ENCODE measurements around the gene FNIP2.

FNIP2 gene

DNA sequence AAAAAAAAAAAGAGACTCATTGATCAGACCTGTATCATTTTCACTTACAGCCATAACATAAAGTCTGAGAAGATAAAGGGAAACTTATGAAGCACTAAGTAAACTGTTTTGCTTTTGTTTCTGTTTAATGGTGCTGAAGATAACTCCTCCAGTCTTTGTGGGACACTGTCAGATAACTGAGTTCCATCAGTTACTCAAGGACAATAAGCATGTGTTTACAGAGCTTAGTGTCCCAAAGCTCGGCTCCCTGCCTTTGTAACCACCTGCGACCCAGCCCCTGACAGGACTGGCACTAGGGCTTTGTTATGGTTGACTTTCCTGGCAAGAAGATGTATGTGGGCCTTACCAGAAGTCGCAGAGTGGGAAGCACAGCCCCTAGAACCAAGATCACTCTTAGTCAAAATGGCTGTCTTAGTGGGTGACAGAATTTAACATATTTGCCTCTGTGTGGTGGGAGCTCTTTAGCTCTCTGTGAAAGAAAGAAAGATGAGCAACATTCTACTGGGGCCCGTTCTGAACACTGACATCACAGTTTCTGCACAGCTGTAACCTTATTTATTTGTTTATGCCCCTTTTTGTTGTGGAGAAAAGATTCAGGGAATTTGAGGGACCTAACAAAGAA lies 68.1 kb downstream of the FNIP2 start:
- no peak overlapping the region for H3K4me3 ChIP-seq (ENCODE audit: low read depth, low read length)
- TF ChIP-seq ZNF501 (tag by site-specific recombination; IDR thresholded peaks at IDR 0.05): no peak
- TF ChIP-seq, protein P1, sequence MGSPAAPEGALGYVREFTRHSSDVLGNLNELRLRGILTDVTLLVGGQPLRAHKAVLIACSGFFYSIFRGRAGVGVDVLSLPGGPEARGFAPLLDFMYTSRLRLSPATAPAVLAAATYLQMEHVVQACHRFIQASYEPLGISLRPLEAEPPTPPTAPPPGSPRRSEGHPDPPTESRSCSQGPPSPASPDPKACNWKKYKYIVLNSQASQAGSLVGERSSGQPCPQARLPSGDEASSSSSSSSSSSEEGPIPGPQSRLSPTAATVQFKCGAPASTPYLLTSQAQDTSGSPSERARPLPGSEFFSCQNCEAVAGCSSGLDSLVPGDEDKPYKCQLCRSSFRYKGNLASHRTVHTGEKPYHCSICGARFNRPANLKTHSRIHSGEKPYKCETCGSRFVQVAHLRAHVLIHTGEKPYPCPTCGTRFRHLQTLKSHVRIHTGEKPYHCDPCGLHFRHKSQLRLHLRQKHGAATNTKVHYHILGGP (tag by site-specific recombination; IDR thresholded peaks at IDR 0.05): no peak
- ChIA-PET CTCF (interaction anchor here (0.6 kb wide), 1 partner anchor 341 kb away, joined by 6 read pairs; no protein-coding TSS in a partner anchor), POLR2A (no interaction called here)
- H3K4me1 ChIP-seq (ENCODE audit: control insufficient read depth, insufficient read depth, low read length): peaks cover 11% of the 10 kb centered on the region
- no peak overlapping the region for H3K27ac ChIP-seq (ENCODE audit: extremely low read depth, low read depth, low read length)
- no peaks in the 10 kb centered on the region for H3K9me3 ChIP-seq (ENCODE audit: control insufficient read depth, insufficient read depth, low read depth, low read length)
- H3K36me3 ChIP-seq (ENCODE audit: control insufficient read depth in 2 of 2, insufficient read depth in 1 of 2, low read length in 2 of 2): peaks cover 0 to 23% of the 10 kb centered on the region in 2 experiments; a peak in 2 of 3 replicates

DNA sequence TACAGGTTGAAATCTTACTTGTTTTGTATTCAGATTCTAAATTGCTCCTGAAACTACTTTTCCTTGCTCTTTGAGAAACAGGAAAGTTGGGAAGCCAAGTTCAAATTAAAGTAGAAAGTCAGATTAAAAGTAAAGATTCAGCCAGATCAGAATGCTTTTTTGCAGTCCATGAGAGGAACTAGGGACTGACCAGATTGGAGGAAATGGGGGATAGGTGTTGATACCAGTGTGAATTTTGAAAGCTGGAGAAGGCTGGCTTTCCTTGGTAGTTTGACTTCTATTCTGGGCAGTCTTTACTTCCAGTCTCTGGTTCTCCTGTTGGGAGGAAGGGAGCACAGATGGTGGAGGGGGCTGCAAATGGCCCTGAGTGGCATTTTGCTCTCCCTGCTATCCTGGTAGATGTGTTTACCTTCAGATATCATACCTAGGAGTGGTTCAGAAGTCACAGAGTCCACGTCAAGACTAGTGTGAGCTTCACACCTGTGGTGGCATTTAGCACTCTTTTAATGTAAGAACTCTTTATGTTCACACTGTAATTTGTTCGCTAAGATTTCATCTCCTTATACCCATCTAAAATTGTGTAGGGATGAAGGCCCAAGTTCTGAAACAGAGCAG lies 68.8 kb downstream of the FNIP2 start:
- TF ChIP-seq, protein P2, sequence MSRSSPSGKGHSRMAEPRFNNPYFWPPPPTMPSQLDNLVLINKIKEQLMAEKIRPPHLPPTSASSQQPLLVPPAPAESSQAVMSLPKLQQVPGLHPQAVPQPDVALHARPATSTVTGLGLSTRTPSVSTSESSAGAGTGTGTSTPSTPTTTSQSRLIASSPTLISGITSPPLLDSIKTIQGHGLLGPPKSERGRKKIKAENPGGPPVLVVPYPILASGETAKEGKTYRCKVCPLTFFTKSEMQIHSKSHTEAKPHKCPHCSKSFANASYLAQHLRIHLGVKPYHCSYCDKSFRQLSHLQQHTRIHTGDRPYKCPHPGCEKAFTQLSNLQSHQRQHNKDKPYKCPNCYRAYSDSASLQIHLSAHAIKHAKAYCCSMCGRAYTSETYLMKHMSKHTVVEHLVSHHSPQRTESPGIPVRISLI (tag by site-specific recombination; IDR thresholded peaks at IDR 0.05): no peak
- TF ChIP-seq, protein P3, sequence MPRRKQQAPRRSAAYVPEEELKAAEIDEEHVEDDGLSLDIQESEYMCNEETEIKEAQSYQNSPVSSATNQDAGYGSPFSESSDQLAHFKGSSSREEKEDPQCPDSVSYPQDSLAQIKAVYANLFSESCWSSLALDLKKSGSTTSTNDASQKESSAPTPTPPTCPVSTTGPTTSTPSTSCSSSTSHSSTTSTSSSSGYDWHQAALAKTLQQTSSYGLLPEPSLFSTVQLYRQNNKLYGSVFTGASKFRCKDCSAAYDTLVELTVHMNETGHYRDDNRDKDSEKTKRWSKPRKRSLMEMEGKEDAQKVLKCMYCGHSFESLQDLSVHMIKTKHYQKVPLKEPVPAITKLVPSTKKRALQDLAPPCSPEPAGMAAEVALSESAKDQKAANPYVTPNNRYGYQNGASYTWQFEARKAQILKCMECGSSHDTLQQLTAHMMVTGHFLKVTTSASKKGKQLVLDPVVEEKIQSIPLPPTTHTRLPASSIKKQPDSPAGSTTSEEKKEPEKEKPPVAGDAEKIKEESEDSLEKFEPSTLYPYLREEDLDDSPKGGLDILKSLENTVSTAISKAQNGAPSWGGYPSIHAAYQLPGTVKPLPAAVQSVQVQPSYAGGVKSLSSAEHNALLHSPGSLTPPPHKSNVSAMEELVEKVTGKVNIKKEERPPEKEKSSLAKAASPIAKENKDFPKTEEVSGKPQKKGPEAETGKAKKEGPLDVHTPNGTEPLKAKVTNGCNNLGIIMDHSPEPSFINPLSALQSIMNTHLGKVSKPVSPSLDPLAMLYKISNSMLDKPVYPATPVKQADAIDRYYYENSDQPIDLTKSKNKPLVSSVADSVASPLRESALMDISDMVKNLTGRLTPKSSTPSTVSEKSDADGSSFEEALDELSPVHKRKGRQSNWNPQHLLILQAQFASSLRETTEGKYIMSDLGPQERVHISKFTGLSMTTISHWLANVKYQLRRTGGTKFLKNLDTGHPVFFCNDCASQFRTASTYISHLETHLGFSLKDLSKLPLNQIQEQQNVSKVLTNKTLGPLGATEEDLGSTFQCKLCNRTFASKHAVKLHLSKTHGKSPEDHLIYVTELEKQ (tag by site-specific recombination; IDR thresholded peaks at IDR 0.05; ENCODE audit: borderline replicate concordance): no peak
- TF ChIP-seq ZNF423 (tag by site-specific recombination; IDR thresholded peaks at IDR 0.05) (no peak), ZNF654 (tag by site-specific recombination; IDR thresholded peaks at IDR 0.05; ENCODE audit: low read depth) (no peak), ZNF157 (tag by site-specific recombination; IDR thresholded peaks at IDR 0.05) (no peak), ZNF132 (tag by site-specific recombination; IDR thresholded peaks at IDR 0.05; ENCODE audit: borderline replicate concordance) (no peak), SP7 (tag by site-specific recombination; IDR thresholded peaks at IDR 0.05) (no peak)
- TF ChIP-seq, protein P4, sequence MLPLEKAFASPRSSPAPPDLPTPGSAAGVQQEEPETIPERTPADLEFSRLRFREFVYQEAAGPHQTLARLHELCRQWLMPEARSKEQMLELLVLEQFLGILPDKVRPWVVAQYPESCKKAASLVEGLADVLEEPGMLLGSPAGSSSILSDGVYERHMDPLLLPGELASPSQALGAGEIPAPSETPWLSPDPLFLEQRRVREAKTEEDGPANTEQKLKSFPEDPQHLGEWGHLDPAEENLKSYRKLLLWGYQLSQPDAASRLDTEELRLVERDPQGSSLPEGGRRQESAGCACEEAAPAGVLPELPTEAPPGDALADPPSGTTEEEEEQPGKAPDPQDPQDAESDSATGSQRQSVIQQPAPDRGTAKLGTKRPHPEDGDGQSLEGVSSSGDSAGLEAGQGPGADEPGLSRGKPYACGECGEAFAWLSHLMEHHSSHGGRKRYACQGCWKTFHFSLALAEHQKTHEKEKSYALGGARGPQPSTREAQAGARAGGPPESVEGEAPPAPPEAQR (tag by site-specific recombination; IDR thresholded peaks at IDR 0.05): no peak
- TF ChIP-seq, protein P5, sequence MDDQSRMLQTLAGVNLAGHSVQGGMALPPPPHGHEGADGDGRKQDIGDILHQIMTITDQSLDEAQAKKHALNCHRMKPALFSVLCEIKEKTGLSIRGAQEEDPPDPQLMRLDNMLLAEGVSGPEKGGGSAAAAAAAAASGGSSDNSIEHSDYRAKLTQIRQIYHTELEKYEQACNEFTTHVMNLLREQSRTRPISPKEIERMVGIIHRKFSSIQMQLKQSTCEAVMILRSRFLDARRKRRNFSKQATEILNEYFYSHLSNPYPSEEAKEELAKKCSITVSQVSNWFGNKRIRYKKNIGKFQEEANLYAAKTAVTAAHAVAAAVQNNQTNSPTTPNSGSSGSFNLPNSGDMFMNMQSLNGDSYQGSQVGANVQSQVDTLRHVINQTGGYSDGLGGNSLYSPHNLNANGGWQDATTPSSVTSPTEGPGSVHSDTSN (CRISPR knock-in tag; IDR thresholded peaks at IDR 0.05): no peak
- TF ChIP-seq, protein P6, sequence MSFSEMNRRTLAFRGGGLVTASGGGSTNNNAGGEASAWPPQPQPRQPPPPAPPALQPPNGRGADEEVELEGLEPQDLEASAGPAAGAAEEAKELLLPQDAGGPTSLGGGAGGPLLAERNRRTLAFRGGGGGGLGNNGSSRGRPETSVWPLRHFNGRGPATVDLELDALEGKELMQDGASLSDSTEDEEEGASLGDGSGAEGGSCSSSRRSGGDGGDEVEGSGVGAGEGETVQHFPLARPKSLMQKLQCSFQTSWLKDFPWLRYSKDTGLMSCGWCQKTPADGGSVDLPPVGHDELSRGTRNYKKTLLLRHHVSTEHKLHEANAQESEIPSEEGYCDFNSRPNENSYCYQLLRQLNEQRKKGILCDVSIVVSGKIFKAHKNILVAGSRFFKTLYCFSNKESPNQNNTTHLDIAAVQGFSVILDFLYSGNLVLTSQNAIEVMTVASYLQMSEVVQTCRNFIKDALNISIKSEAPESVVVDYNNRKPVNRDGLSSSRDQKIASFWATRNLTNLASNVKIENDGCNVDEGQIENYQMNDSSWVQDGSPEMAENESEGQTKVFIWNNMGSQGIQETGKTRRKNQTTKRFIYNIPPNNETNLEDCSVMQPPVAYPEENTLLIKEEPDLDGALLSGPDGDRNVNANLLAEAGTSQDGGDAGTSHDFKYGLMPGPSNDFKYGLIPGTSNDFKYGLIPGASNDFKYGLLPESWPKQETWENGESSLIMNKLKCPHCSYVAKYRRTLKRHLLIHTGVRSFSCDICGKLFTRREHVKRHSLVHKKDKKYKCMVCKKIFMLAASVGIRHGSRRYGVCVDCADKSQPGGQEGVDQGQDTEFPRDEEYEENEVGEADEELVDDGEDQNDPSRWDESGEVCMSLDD (tag by site-specific recombination; IDR thresholded peaks at IDR 0.05): no peak
- POLR2A ChIA-PET: interaction anchor here (0.7 kb wide), 1 partner anchor 101 kb away, joined by 8 read pairs; no protein-coding TSS in a partner anchor
- Histone ChIP-seq H3K36me3 (ENCODE audit: control insufficient read depth in 2 of 2, insufficient read depth in 1 of 2, low read length in 2 of 2) (peaks cover 0 to 23% of the 10 kb centered on the region in 2 experiments; a peak in 2 of 3 replicates), H3K4me1 (ENCODE audit: control insufficient read depth, insufficient read depth, low read length) (peaks cover 11% of the 10 kb centered on the region), H3K27ac (ENCODE audit: extremely low read depth, low read depth, low read length) (no peak overlapping the region), H3K4me3 (ENCODE audit: low read depth, low read length) (no peak overlapping the region), H3K9me3 (ENCODE audit: control insufficient read depth, insufficient read depth, low read depth, low read length) (no peaks in the 10 kb centered on the region)
- CTCF ChIA-PET: no interaction called here
